ENCODE data around the gene ABHD12. TPM values are rescaled to one million over a fixed set of nuclear protein-coding genes. Genes with fewer than 3 reads are reported as not detected.

Gene ABHD12
- total and polyA plus RNA-seq, 11 donors, result 15.6 to 43.8 (median 26.5) TPM

- WGBS, 4 donors, result 84 to 93% (median 90%) methylated on average over 11 to 24 of the region's 24 CpGs
- DNase-seq, result peak in 4 of 5 donors; percentile 18 to 56 (median 22)
Observed at GRCh38 chr20:25283221-25283951, 107.2 kb downstream of the ABHD12 start.

GRCh38 chr20:25282796-25283195, 107.8 kb downstream of the ABHD12 start:
- peak in 3 of 5 donors; percentile 7 to 35 (median 19) for DNase-seq
- Histone ChIP-seq H3K9me3 (no peaks in the 10 kb centered on the region), H3K36me3 (peaks cover 3 to 100% (median 99%) of the 10 kb centered on the region in 9 donors), H3K4me1 (peaks cover 0 to 7% (median 4%) of the 10 kb centered on the region in 12 donors), H3K27me3 (no peaks in the 10 kb centered on the region), H3K4me3 (no peak overlapping the region), H3K27ac (peak overlapping the region in 1 of 12 donors; percentile 30)
- TF ChIP-seq CTCF (IDR thresholded peaks at IDR 0.05), result no peak
- TF ChIP-seq POLR2A (IDR thresholded peaks at IDR 0.05), result no peak
- intact Hi-C loops (cut with DNase I), result no loop called here
- WGBS, 4 donors, result 85% methylated on average over 11 of the region's 11 CpGs
- ATAC-seq, result no peak

More at GRCh38 chr20:25283221-25283951, 107.2 kb downstream of the ABHD12 start:
- H3K4me1 ChIP-seq, result peaks cover 0 to 1% (median 0%) of the 10 kb centered on the region in 12 donors
- H3K4me3 ChIP-seq, result no peak overlapping the region
- H3K9me3 ChIP-seq, result no peaks in the 10 kb centered on the region
- intact Hi-C loops (cut with DNase I), result no loop called here
- H3K36me3 ChIP-seq, result peaks cover 3 to 100% (median 99%) of the 10 kb centered on the region in 9 donors
- no peak for TF ChIP-seq POLR2A (IDR thresholded peaks at IDR 0.05)
- TF ChIP-seq CTCF (IDR thresholded peaks at IDR 0.05), result no peak
- no peak for ATAC-seq
- H3K27ac ChIP-seq, result no peak overlapping the region
- no peaks in the 10 kb centered on the region for H3K27me3 ChIP-seq

GRCh38 chr20:25282034-25282781, 108.4 kb downstream of the ABHD12 start:
- Histone ChIP-seq H3K36me3 (peaks cover 3 to 100% (median 99%) of the 10 kb centered on the region in 9 donors), H3K4me1 (peaks cover 0 to 13% (median 7%) of the 10 kb centered on the region in 12 donors), H3K27ac (peak overlapping the region in 1 of 12 donors; percentile 30), H3K27me3 (no peaks in the 10 kb centered on the region), H3K4me3 (no peak overlapping the region), H3K9me3 (no peaks in the 10 kb centered on the region)
- intact Hi-C loops (cut with DNase I), result no loop called here
- no peak for TF ChIP-seq CTCF (IDR thresholded peaks at IDR 0.05)
- TF ChIP-seq POLR2A (IDR thresholded peaks at IDR 0.05), result no peak
- ATAC-seq (no peak), DNase-seq (peak; percentile 8 to 60 (median 17))
- WGBS, 4 donors, result 70 to 83% (median 80%) methylated on average over 22 of the region's 22 CpGs

- WGBS, 4 donors, result 87 to 97% (median 91%) methylated on average over 10 to 21 of the region's 21 CpGs
- DNase-seq (peak in 4 of 5 donors; percentile 4 to 62 (median 20)), ATAC-seq (no peak)
- no peaks in the 10 kb centered on the region for H3K9me3 ChIP-seq
- TF ChIP-seq POLR2A (IDR thresholded peaks at IDR 0.05) (no peak), CTCF (IDR thresholded peaks at IDR 0.05) (no peak)
- no peak overlapping the region for H3K4me3 ChIP-seq
- intact Hi-C loops (cut with DNase I), result no loop called here
- H3K36me3 ChIP-seq, result peaks cover 3 to 100% (median 99%) of the 10 kb centered on the region in 9 donors
- H3K4me1 ChIP-seq, result peaks cover 0 to 20% (median 9%) of the 10 kb centered on the region in 12 donors
- peak overlapping the region in 1 of 12 donors; percentile 68 for H3K27ac ChIP-seq
- no peaks in the 10 kb centered on the region for H3K27me3 ChIP-seq
Observed at GRCh38 chr20:25281541-25281991, 109.1 kb downstream of the ABHD12 start.

All from heart left ventricle (tissue), 16 donors.